ENCODE results near the gene RARA. TPM values are rescaled to one million over a fixed set of nuclear protein-coding genes. Genes with fewer than 3 reads are reported as not detected.

The RARA gene
- polyA plus RNA-seq, 4 donors = 35.1 to 42.9 (median 39.2) TPM

Other genes starting within 250 kb of the RARA start
- gene THRA, start 246.2 kb upstream of the RARA start, polyA plus RNA-seq (ENCODE audit: insufficient read length in 4 of 4) = 10 to 100 TPM; 44.5 to 61.0 (median 57.8) TPM
- 1 to 10 TPM; 3.7 to 4.7 (median 3.7) TPM for gene NR1D1, start 208.6 kb upstream of the RARA start, polyA plus RNA-seq (ENCODE audit: insufficient read length in 4 of 4)
- gene MSL1, start 187.2 kb upstream of the RARA start, polyA plus RNA-seq (ENCODE audit: insufficient read length in 4 of 4) = 100 to 1,000 TPM; 126 to 181 (median 166) TPM
- 100 to 1,000 TPM in 2 of 4 donors, 10 to 100 TPM in 2; 88.0 to 124 (median 101) TPM for gene CASC3, start 168.6 kb upstream of the RARA start, polyA plus RNA-seq (ENCODE audit: insufficient read length in 4 of 4)
- gene RAPGEFL1, start 131.7 kb upstream of the RARA start, polyA plus RNA-seq (ENCODE audit: insufficient read length in 4 of 4) = 10 to 100 TPM in 2 of 4 donors, 1 to 10 TPM in 2; 6.3 to 17.1 (median 11.3) TPM
- gene WIPF2, start 89.9 kb upstream of the RARA start, polyA plus RNA-seq (ENCODE audit: insufficient read length in 4 of 4) = 10 to 100 TPM; 26.1 to 32.8 (median 29.1) TPM
- gene CDC6, start 21.3 kb upstream of the RARA start, polyA plus RNA-seq (ENCODE audit: insufficient read length in 4 of 4) = 10 to 100 TPM; 19.9 to 24.2 (median 23.3) TPM
- not detected for gene GJD3, start 55.6 kb downstream of the RARA start, polyA plus RNA-seq (ENCODE audit: insufficient read length in 4 of 4)
- gene TOP2A, start 108.7 kb downstream of the RARA start, polyA plus RNA-seq (ENCODE audit: insufficient read length in 4 of 4) = 100 to 1,000 TPM; 157 to 182 (median 167) TPM
- gene IGFBP4, start 134.3 kb downstream of the RARA start, polyA plus RNA-seq (ENCODE audit: insufficient read length in 4 of 4) = 100 to 1,000 TPM; 326 to 393 (median 358) TPM
- under 1 TPM; 0.05 to 0.32 (median 0.14) TPM for gene TNS4, start 192.4 kb downstream of the RARA start, polyA plus RNA-seq (ENCODE audit: insufficient read length in 4 of 4)